ENCODE results near the gene CYTH4. TPM values are rescaled to one million over a fixed set of nuclear protein-coding genes. Genes with fewer than 3 reads are reported as not detected.
"Not testable (repeated sequence)": the region's sequence is repeated elsewhere in the genome, so short reads cannot be mapped to it uniquely, and the experiment has no call there.

The CYTH4 gene, protein sequence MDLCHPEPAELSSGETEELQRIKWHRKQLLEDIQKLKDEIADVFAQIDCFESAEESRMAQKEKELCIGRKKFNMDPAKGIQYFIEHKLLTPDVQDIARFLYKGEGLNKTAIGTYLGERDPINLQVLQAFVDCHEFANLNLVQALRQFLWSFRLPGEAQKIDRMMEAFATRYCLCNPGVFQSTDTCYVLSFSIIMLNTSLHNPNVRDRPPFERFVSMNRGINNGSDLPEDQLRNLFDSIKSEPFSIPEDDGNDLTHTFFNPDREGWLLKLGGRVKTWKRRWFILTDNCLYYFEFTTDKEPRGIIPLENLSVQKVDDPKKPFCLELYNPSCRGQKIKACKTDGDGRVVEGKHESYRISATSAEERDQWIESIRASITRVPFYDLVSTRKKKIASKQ
- under 0.01 and 0.11 TPM in 2 replicates for total RNA-seq

GRCh38 chr22:37282385-37282677, at the start of gene CYTH4:
CYTH4 (plus strand) TSS chr22:37282508; CDS start chr22:37282570, 62 bp downstream.
- DNase-seq (ENCODE audit: low read depth, low spot score) = no peak

DNA sequence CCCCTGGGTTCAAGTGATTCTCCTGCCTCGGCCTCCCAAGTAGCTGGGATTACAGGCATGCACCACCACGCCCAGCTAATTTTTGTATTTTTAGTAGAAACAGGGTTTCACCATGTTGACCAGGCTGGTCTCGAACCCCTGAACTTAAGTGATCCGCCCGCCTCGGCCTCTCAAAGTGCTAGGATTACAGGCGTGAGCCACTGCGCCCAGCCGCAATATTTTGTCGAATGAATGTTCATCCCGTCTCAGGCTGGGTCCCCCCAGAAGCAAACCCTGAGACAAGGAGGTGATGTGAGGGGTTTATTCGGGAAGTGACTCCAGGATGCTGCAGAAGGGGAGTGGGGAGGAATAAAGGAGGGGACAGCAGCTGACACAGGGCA, 48.9 kb upstream of the CYTH4 start:
- not testable (repeated sequence) for DNase-seq (ENCODE audit: low read depth, low spot score)

DNA sequence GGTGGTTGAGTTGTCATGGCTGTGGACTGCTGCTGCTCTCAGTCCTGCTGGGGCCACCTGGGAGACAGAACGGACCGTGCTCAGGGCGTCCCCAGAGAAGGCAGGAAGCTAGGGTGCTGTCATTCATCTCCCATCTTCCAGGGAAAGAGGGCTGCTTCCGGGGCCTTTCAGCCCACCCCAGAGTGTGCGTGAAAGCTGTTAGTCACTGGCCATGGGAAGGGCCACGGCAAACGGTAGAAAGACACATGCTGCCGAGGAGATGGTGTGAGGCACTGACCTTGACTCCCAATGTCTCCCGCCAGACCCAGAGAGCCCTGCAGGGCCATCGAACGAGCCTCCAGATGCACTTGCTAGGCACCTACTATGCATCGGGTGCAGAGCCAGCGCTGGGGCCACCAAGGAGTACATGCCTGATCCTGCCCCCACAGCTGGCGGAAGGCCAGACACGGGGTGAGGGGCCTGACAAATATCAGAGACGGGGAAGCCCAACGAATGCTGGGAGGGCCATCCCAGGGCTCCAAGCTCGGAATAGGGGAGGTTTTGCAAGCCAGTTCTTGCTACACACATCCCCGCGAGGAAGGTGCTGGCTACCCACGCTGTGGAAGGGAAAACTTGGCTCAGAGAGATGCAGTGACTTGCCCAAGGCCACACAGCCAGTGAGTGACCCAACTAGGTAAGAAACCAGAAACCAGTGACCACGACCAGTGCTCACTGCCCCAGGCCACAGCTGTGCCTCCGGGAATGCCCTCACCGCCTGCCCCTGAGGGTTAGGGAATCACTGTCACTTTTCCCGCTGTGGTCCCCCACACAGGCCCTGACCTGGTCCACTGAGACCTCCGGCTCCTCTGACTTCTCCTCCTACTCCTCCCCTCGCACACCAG, 48.3 kb upstream of the CYTH4 start:
- no peak for DNase-seq (ENCODE audit: low read depth, low spot score)

GRCh38 chr22:37234736-37235711, 47.3 kb upstream of the CYTH4 start:
- DNase-seq (ENCODE audit: low read depth, low spot score) = no peak

DNA sequence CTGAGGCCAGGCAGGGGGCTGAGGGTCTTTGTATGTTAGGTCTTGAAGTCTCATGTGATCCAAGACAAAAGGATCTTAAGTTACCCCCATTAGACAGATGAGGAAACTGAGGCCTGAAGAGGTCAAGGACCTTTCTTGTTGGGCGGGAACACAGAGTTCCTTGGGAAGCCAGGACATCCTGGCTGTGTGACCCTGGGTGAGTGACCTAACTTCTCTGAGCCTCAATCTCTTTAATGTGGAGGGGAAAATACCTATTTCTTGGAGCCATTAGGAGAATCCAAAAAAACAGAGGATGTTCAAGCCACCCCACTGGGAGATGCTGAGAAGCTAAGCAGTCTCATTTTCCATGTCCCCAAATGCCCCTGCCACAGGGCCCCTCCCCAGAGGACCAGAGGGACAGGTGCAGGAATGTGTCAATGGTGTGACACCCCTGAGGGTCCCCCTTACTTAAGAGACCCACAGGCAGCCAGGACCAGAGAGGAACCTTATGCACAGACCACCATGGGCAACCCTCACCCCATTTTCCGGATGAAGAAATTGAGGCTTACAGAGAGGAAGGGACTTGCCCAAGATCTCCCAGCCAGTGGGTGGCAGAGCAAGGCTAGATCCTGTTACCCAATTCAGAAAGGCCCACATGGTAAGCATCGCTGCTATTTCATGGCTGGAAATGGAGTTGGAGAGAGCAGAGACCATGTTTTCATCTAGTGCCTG, 46.3 kb upstream of the CYTH4 start:
- DNase-seq (ENCODE audit: low read depth, low spot score) = no peak

- no peak for DNase-seq (ENCODE audit: low read depth, low spot score)
Observed at GRCh38 chr22:37237371-37238268, 44.7 kb upstream of the CYTH4 start.

DNA sequence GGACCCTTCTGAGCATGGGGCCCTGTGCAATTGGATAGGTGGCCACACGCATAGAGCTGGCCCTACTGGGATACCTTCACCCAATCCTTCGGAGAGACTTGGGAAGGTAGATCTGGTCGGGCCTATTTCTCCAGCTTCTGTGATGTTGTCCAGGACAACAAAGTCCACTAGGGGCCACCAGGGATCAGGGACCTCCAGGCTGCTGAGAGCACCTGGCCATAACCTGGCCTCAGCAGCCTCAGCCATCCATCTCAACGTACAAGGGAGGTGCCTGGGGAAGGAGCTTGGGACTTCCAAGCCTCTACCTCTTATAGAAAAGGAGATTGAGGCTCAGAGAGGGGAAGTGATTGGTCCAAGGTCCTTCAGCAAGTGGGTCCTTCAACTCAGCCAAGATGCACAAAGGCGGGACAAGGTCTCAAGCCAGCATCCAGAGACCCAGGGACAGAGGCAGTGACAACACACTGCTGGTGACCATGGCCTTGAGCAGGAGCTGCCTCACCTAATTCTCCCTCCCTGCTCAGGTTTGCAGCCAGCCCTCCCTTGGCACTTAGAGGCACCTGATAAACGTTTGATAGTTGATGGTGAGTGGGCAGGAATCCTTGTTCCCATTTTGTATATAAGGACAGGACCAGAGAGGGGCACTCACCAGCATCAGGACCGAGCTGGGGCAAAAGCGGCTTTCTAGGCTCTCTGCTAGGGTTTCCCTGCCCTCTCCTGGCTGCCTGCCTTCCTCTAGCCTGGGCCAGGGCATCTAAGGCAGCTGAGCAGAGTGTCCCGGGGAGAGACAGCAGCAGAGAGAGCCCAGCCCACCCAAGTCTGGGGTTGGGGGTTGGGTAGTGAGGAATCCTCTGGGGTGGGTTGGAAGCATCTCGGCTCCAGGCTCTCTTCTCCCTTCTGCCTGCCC, 42.7 kb upstream of the CYTH4 start:
- no peak for DNase-seq (ENCODE audit: low read depth, low spot score)

GRCh38 chr22:37240240-37240940, 41.9 kb upstream of the CYTH4 start:
- no peak for DNase-seq (ENCODE audit: low read depth, low spot score)

DNA sequence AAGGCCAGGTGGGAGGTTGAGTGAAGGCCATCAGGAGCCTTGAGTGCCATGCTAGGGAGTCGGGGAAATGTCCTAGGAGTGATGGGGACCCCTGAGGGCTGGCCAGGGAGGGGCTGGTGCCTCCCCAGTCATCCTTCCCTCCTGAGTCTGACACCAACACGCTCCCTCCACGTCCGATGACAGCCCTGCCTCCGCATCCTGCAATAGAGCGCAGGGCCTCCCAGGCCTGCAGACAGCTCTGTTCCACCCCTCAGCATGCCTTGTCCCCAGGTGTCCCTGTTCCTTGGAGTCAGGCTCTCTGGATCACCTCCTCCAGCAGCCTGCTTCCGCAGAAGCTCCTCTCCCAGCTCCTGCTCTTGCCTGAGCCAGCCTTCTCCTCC, 41.4 kb upstream of the CYTH4 start:
- DNase-seq (ENCODE audit: low read depth, low spot score) = no peak

GRCh38 chr22:37241351-37242142, 40.8 kb upstream of the CYTH4 start:
- DNase-seq (ENCODE audit: low read depth, low spot score) = no peak

DNA sequence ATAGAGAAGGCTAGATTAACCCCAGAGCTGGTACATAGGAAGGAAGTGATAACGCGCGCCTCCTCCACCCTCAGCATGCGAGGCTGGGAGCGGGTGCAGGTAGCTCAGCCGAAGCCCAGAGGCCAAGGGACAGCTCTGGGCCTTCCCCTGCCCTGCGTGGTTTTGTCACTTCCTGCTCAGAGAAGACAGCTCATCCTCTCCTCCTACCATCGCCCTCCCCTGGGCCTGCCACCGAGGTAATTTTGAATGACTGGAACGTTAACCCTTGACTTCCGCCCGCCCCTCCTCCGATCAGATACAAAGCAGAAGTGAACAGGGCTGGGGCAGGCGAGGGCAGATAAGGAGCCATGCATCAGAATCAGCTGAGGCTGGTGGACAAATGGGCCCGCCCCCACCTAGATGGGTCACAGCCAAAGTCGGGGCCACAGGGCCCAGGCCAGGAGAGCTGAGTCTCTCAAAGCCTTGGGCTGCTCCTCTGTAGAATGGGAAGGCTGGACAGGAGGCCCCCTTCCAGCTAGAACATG, 39.9 kb upstream of the CYTH4 start:
- DNase-seq (ENCODE audit: low read depth, low spot score) = no peak

GRCh38 chr22:37243402-37244113, 38.8 kb upstream of the CYTH4 start:
- no peak for DNase-seq (ENCODE audit: low read depth, low spot score)

GRCh38 chr22:37244114-37244921, 38.0 kb upstream of the CYTH4 start, which contains the start of gene RAC2:
RAC2 (minus strand) TSS chr22:37244269; CDS start chr22:37244148, 121 bp downstream.
- no peak for DNase-seq (ENCODE audit: low read depth, low spot score)

DNA sequence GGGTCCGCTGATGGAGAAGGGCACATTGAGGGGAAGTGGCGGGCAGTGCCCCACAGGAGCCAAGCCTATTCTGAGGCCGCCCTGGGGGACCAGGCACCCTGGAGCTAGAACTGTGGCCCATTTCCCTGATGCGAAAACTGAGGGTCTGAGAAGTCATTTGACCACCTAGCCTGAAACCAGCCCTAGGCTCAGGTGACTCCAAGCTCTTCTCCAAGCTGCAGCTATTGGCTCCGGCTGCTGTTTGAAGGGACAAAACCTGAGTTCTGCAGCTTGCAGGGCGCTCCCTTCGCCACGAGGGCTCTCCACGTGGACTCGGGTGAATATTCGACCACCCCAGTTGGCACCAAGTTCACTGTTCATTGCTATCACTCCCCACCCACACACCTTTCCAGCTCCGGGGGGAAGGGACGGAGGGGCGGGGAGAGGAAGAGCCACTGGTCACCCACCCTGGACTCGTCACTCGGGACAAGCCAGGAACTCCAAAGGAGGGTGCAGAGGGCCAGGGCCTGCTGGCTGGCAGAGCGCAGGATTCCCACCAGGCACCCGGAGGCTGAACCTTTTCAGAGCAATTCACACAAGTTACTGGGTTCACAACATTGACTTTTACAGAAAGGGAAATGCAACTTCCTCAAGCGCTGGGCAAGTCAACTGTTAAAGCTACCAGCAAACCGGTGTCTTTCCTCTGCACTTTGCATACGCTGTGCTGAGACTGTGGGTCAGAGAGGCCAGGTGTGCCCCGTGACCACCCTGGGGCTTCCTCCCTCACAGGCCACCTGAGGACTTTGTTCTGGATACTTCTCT, 37.2 kb upstream of the CYTH4 start:
- DNase-seq (ENCODE audit: low read depth, low spot score) = no peak

DNA sequence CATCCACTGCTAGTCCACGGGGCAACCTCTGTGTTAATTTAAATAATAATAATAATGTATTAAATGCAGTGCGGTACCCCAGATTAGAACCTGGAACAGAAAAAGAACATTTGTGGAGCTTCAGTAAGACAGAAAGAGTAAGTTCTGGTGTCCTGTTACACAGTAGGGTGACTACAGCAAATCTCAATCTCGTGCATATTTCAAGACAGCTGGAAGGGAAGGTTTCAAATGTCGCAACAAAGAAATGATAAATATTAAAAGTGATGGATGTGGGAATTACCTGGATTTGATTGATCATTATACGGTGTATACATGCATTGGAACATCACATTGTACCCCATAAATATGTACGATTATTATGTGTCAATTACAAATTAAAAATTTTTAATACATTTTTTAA, 36.6 kb upstream of the CYTH4 start:
- DNase-seq (ENCODE audit: low read depth, low spot score) = no peak
